ENCODE data around the gene SESN3.
A peak's percentile ranks its signal among the peaks of the same experiment; 100 is the strongest.
"Not testable (repeated sequence)": the region's sequence is repeated elsewhere in the genome, so short reads cannot be mapped to it uniquely, and the experiment has no call there.

Gene SESN3

DNA sequence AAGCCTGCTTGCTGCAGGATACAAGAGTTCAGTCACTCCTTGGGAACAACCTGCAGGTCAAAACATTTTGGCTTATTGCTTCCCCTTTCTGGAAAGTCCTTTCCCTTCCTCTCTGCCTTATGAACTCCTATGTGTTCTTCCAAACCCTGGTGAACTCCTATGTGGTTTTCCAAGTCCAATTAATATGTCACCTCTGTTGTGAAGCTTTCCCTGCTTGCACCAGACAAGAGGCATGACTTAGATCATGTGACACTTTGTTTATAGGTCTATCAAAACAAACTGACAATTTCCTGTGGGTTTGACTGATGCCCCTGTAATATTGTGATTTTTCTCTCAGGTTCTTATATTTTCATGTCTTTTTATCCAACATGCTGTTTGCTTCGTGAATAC is 77.2 kb downstream of the SESN3 start:
- FAIRE-seq, result no peak
- DNase-seq (ENCODE audit: low spot score), result no peak

DNA sequence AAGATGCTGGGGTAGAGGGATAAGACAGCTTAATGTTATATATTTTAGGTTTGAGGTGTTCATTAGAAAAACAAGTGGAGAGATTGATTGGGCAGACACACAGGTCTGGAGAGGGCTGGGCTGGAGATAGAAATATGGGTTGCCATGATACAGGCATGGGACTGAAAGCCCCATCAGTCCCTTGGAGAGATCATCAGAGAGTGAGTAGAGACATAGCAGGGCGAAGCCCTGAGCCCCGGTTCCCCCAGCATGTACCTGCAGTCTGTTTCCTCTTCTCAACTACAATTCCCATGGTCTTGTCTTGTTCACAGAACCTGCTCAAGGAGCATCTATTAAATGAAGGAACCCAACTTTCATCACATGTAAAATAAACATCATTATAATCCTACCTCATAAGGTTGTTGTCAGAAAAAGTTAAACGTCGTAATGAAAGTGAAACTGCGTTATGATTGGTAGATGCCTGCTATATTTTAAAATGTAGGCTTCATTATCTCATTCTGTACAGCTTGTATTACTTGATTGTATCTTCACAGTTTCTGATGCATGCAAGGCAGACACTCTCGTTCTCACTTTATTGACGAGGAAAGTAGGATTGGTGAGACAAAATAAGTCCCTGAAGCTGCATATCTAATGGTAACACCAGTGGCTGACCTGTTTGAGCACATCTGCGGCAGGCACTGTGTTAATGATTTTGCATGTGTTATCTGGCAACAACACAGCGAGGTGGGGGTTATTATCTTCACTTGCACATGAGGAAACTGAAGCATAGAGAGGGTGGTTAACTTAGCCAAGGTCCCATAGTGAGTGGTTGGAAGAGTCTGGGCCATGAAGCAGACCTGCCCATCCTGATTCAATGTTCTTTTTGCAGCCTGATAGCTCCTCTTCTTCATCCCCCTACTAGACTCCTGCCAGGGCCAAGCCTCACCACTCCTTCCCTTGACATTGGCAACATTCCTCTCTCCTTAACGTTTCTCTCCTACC is 77.8 kb downstream of the SESN3 start:
- DNase-seq (ENCODE audit: low spot score), result no peak
- no peak for FAIRE-seq

DNA sequence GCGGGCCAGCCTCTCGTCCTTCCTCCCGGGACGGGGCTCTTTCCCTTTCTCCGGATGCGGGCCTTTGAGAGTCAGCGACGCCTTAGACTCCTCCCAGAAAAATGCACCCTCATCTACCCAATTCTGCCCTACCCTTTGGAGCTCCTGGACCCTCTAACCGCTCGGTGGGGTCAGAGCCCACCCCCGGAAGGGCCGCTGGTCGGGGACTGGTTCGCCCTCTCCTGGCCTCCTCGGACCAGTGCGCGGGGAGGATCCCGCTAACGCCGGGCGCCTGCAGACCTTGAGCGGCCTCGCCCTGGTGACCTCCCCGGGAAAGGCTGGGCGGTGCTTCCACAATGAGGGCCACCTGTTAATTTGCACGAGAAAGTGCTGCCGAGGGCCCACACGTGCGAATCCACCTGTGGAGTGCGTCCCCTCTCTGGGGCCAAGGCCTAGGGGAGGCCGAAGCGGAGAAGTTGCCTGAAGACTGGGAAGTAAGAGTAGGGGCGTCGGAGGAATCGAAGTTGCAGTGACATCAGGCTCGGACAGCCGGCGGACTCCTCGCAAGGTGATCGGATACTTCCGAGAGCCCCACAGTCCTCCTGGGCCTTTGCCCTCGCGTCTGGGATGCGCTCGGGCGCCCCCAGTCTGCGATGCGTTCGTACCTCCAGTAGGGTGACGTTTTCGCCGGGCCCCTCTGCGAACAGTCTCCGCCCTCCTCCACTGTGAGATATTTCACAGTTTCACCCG is 79.9 kb downstream of the SESN3 start:
- DNase-seq (ENCODE audit: low spot score) (peak; percentile 49), FAIRE-seq (no peak)

DNA sequence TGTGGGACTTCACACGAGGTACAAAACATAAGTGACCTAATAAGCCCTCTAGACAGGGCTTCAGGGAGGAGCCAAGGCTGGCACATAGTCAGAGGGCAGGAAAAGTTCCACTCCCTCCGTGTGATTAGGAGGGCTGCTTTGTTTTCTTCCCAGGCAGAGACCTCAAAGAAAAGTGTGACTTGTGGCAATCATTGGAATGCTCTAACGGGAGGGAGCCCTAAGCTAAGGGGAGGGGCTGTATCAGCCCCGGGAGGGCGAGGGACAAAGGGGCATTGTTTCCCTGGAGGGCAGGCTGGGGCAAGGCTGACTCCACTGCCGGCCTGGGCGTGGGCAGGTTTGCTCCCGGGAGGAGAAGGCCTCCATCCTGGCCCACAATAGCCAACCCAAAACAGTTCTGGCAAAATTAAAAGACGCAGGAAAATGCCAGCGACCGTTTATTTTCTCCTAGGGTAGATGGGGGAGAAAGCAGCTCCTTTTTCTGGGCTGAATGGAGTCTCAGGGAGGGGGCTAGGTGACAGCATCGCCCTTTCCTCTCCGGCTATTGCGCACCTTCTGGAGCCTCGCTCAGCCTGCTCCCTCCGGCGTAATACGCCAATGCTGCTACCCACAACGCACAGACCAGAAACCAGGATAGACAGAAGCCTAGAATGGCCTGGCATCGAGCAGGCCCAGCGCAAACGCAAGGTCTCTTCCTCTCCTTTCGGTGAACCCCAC is 81.2 kb downstream of the SESN3 start:
- DNase-seq (ENCODE audit: low spot score), result no peak
- FAIRE-seq, result no peak

- FAIRE-seq (no peak), DNase-seq (ENCODE audit: low spot score) (no peak)
Measured at GRCh38 chr11:95148938-95149337, 82.1 kb downstream of the SESN3 start.

- FAIRE-seq (no peak), DNase-seq (ENCODE audit: low spot score) (no peak)
Measured at GRCh38 chr11:95148406-95148805, 82.6 kb downstream of the SESN3 start.

DNA sequence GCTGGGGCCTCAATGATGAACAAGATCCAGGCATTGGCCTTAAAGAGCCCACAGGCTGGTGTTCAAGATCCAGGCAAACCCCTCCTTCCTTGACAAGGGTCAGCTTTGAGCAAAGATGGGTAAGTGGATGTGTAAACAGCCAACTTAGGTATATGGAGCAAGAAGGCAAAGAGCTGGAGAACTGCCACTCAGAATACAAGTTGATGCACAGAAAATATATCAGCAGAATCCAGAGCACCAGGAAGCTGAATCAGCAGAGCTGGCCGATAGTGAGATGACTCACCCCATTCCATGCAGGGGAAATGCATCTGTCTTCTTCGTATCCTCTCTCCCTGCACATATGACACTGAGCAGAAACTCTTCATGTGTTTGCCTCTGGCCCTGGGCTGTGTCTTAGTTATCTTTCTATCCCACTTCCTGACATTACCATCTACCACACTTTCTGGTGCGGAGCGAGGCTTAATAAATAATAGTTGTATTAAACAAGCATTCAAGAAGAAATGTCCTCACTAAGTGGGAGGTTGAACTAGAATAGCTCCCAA is 83.6 kb downstream of the SESN3 start:
- FAIRE-seq (peak; percentile 58), DNase-seq (ENCODE audit: low spot score) (peak; percentile 71)

DNA sequence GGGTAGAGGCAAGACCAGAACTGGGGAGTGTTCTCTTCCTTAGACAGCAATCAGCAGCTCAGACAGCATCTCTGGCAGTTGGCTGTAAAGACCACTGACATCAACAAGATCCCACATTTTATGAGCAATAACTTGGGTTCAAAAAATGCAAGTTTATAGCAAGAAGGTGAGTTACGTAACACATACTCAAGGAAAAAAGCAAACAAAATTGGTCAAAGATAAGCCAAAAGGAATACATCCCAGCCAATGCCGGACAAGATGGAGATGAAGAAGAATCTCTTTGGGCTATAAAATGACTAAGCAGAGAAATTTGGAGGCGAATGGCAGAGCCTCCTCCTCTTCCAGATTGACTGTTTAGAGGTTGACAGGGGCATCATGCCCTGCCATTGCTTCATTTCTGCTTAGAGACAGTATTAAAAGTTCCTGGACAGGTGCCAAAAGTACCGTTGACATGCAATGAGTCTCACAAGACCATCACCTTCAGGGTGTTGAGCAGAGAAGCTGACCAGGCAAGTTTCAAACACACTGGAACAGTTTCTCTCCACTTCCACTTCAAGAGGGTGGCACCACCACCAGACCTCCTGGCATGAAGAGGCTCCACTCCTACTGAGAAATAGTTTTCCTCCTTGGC is 85.5 kb downstream of the SESN3 start:
- DNase-seq (ENCODE audit: low spot score) (no peak), FAIRE-seq (no peak)

DNA sequence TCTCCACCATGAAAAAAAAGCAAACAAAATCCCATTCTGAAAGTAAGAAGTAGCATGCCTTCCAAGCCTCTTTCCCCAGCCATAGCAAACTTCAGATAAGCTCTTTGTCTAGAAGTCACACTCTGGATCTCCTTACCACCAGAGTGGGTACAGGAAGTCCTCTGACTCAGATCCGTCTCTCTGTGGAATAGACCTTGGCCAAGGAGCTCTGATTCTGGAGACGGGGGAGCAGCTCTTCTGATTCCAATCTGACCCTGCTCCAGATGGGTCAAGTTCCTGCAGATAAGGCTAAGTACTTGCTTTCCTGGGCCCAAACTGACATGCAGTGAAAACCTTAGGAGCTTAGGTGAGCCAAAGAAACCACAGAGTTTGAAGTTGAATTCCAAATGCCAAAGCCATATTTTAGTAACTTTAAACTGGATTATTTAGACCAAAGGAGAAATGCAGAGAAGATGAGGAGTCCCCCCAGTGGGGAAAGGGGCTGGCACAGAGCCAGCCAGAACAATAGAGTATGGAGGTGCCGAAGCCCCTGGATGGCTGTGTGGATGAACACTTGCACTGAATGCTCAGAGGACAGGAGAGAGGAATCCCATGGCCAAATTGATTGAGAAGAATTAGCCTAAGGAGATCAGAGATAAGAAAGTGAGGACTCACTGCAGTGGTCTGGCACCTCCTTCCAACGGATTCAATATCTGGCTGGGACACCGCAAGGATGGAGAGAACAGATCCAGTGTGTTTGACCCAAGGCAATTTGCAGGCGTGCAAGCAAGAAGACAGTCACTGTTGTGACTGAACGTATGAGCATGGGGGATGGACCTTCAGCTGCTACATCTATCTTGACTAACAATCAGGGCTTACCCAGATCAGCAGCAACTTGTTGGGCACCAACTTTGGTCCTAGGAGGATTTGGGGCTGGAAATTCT is 86.4 kb downstream of the SESN3 start:
- DNase-seq (ENCODE audit: low spot score), result no peak
- FAIRE-seq, result no peak

DNA sequence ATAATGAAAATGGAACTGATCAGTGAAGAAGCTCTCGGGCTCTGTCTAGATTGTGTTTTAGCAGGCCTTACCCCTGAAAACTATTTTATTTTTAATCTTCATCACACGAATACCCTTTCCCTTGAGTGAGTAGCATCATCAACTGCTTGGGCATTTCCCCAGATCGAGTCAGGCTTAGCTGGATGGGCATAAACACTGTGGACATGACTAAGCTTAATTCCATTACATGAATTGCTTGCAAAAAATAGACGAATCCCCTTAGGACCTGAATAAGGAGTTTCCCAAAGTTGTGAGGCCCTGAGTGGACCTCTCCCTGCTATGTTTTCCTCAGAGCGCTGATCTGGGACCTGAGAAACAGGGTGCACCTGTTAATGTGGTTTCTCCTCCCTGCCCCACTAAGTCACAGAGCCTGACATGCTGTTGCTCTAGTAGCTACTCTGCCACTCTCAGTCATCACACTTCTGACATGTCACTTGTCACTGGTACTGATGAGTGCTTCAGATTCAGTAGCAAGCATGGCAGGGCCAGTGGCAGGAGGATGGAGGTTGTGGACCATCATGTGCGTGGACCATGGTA is 87.8 kb downstream of the SESN3 start:
- FAIRE-seq (no peak), DNase-seq (ENCODE audit: low spot score) (no peak)

DNA sequence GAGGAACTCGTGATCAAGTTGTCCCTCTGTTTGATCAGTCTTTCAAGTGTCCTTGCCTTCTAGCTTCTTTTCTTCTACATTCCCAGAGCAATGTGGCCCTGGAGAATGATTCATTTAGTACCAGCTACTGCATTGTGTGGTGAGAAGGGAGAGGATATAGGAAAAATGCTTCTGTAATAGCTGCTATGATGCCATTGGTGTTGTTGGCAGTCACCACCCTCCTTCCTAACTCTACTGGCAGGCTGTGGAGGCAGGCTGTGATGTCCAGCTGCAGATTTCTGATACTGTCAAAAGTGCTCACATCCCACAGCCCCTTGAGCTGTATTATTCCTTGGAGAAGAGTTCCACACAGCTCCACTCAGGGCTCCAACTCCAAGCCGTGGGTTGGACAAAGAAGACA is 88.6 kb downstream of the SESN3 start:
- no peak for FAIRE-seq
- no peak for DNase-seq (ENCODE audit: low spot score)

DNA sequence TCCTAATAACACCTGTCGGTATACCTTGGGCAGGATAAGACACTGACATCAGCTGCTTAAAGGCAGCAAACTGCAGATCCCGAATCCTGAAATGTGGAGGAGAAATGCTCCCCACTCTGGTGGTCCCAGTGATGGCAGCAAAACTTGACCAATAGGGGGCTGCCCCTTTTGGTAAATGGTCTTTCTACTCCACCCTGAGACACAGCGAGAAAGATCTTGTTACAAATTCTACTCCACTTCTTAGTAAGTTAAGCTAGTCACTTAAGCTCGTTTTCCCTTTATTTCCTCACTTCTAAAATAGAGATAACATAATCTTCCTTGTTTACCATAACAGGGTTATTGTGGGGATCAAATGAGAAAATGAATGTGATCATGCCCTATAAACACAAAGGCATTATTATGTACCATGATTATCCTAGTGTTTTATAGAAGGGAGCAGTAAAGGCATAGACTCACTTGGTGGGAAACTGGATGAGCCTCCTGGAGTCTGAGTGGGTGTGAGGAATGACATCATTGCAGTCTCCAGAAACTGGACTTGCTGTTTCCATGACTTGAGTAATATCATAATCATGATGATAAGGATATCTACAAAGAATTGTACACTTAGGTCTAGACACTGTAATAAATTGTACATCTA is 90.5 kb downstream of the SESN3 start:
- no peak for FAIRE-seq
- DNase-seq (ENCODE audit: low spot score), result no peak

DNA sequence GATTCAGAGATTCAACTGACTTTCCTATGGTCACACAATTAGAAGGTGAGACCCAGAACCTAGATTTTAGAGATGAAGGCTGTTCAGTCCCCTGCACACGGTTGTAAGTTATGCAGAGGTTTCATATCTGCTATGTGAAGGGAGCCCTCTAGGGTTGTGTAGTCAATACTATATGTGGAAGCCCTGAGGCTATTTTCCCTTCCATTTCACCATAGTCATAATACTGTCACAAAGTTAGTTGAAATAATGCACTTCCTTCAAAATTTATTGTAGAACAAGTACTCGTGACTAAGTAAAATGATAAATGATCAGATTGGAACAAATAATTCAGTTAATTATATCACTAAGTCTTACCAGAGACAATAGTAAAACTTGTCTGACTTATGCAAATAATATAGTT is 92.6 kb downstream of the SESN3 start:
- no peak for FAIRE-seq
- DNase-seq (ENCODE audit: low spot score), result no peak

DNA sequence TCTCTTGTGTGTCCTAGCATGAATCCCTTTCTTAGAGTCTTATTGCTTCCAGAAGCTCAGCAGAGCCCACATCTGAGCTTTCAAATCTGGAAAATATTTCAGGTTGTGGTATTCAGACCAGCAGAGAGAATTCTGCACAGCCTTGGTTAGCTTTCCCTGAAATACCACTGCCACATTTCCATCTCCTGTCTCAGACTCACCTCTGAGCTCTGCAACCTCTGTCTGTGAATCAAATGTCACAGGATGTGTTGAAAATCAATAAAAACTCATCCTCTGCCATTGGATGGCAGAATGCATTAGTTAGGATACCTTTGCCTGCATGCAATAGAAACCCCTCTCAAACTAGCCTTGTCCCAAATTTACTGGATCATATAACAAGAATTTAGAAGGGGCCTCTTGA is 93.7 kb downstream of the SESN3 start:
- DNase-seq (ENCODE audit: low spot score), result no peak
- FAIRE-seq, result no peak

- DNase-seq (ENCODE audit: low spot score); FAIRE-seq: not testable (repeated sequence)
Measured at GRCh38 chr11:95136747-95137146, 94.3 kb downstream of the SESN3 start.

- FAIRE-seq (no peak), DNase-seq (ENCODE audit: low spot score) (no peak)
Measured at GRCh38 chr11:95135880-95136279, 95.1 kb downstream of the SESN3 start.

- no peak for FAIRE-seq
Measured at GRCh38 chr11:95135155-95135554, 95.8 kb downstream of the SESN3 start.

GRCh38 chr11:95134491-95134890 is 96.5 kb downstream of the SESN3 start:
- FAIRE-seq (no peak), DNase-seq (ENCODE audit: low spot score) (no peak)

More at GRCh38 chr11:95135155-95135554, 95.8 kb downstream of the SESN3 start:
- no peak for DNase-seq (ENCODE audit: low spot score)

DNA sequence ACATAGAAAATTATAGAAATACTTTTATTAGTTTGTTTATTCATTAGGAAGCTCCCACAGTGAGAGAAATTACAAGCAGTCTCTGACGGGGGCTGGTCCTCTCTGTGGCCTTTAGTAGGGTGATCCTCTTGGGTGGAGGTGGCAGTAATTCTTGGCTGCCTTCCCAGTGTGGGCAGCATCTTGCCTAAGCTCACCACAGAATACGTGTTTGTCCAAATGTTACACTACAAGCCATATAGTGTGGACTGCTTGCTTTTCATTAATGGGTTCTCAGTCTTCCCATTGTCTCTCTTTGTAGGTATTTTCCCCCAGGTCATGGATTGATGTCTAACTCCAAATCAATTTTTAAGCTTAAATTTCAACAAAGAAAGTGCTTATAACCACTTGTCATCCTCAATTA is 98.0 kb downstream of the SESN3 start:
- FAIRE-seq (no peak), DNase-seq (ENCODE audit: low spot score) (no peak)

Data from RCC 7860 (cell line).